Thyroid gland (tissue), 4 donors: ENCODE data around the gene DNAJC8.

Source experiments
- CTCF ChIP-seq, 6 experiments: fragments of 200-600 bp in 3 of 6; fragments of 450-650 bp in 3 of 6; sonication (generic) in 3 of 6; IDR thresholded peaks; one replicate each; pipeline ENCODE4 v1.5.1; 2016 to 2019; ENCODE audit warnings: antibody characterized with exemption in 6 of 6, mild to moderate bottlenecking in 2 of 6, inconsistent platforms in 1 of 6, moderate library complexity in 1 of 6
- POLR2A ChIP-seq, 2 donors: fragments of 450-650 bp; IDR thresholded peaks; one replicate each; pipeline ENCODE4 v1.6.1; 2017; ENCODE audit warnings: antibody characterized with exemption in 2 of 2, mild to moderate bottlenecking in 2 of 2, moderate library complexity in 1 of 2

- no peak for TF ChIP-seq POLR2A (IDR thresholded peaks at IDR 0.05)
- no peak for TF ChIP-seq CTCF (IDR thresholded peaks at IDR 0.05)
Observed at GRCh38 chr1:28176492-28177470, 56.0 kb downstream of the DNAJC8 start, which contains the start of gene PTAFR.
